PC-9 (cell line): Measurements from ENCODE around the gene NATD1.

ENCODE experiments used
- EZH2 ChIP-seq: fragments of 200-600 bp; sonication (generic); IDR thresholded peaks from 2 replicates; pipeline ENCODE4 v1.8.0; 2017; ENCODE audit warnings: antibody characterized with exemption, low read depth
- TF ChIP-seq, protein P1 (sequence below): fragments of 200-600 bp; sonication (generic); conservative IDR thresholded peaks from 2 replicates; pipeline ENCODE4 v1.6.1; 2017; ENCODE audit warnings: mixed run types, antibody characterized with exemption, mild to moderate bottlenecking, moderate library complexity

DNA sequence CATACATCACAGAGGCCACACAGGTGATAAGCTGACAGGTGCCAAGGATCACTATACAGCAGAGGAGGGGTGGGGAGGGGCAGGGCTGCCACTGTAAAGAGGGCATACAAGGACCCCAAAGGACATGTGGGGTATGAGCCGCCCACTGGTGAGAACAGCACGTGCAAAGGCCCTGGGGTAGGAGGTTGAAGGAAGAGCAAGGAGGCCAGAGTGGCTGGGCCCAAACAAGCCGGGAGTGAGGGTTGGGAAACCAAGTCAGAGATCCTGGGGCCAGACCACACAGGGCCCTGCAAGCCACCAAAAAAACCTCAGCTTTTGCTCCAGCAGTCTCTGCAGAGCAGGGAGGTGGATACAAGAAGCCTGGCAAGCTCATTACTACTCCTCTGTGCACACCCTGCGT is 6.5 kb downstream of the NATD1 start:
- TF ChIP-seq, protein P1, sequence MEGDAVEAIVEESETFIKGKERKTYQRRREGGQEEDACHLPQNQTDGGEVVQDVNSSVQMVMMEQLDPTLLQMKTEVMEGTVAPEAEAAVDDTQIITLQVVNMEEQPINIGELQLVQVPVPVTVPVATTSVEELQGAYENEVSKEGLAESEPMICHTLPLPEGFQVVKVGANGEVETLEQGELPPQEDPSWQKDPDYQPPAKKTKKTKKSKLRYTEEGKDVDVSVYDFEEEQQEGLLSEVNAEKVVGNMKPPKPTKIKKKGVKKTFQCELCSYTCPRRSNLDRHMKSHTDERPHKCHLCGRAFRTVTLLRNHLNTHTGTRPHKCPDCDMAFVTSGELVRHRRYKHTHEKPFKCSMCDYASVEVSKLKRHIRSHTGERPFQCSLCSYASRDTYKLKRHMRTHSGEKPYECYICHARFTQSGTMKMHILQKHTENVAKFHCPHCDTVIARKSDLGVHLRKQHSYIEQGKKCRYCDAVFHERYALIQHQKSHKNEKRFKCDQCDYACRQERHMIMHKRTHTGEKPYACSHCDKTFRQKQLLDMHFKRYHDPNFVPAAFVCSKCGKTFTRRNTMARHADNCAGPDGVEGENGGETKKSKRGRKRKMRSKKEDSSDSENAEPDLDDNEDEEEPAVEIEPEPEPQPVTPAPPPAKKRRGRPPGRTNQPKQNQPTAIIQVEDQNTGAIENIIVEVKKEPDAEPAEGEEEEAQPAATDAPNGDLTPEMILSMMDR: no peak
- TF ChIP-seq EZH2: no peak
